Suprapubic skin (tissue), 4 donors: ENCODE results near the gene MYO5B. TPM values are rescaled to one million over a fixed set of nuclear protein-coding genes. Genes with fewer than 3 reads are reported as not detected.

Source experiments
- DNase-seq, 2 donors: peaks; one replicate each; pipeline ENCODE4 v3.0.0-alpha.2; 2019; ENCODE audit warnings: low spot score in 2 of 2
- H3K27ac ChIP-seq: fragments of 200-600 bp; sonication (generic); one replicate; pipeline ENCODE4 v1.5.1; 2019
- H3K27me3 ChIP-seq: fragments of 200-600 bp; sonication (generic); one replicate; pipeline ENCODE4 v1.5.1; 2019
- H3K36me3 ChIP-seq: fragments of 200-600 bp; sonication (generic); one replicate; pipeline ENCODE4 v1.5.1; 2019
- H3K4me1 ChIP-seq: fragments of 200-600 bp; sonication (generic); one replicate; pipeline ENCODE4 v1.5.1; 2019
- H3K4me3 ChIP-seq: fragments of 200-600 bp; sonication (generic); one replicate; pipeline ENCODE4 v1.5.1; 2019; ENCODE audit warnings: mild to moderate bottlenecking
- H3K9me3 ChIP-seq: fragments of 200-600 bp; sonication (generic); one replicate; pipeline ENCODE4 v1.5.1; 2019
- CTCF ChIP-seq, 2 donors: fragments of 200-600 bp in 1 of 2; fragments of 450-650 bp in 1 of 2; sonication (generic) in 1 of 2; IDR thresholded peaks; one replicate each; pipeline ENCODE4 v1.5.1; 2016 to 2019; ENCODE audit warnings: antibody characterized with exemption in 2 of 2, mild to moderate bottlenecking in 1 of 2, moderate library complexity in 1 of 2
- EP300 ChIP-seq: sonication (generic); formaldehyde crosslinking; IDR thresholded peaks from one replicate; pipeline ENCODE4 v1.6.1; 2017; ENCODE audit warnings: antibody characterized with exemption
- POLR2A ChIP-seq, 2 donors: fragments of 450-650 bp; IDR thresholded peaks; one replicate each; pipeline ENCODE4 v1.6.1; 2017; ENCODE audit warnings: antibody characterized with exemption in 2 of 2, mild to moderate bottlenecking in 2 of 2, moderate library complexity in 2 of 2
- POLR2AphosphoS5 ChIP-seq, 3 donors: sonication (generic); formaldehyde crosslinking; IDR thresholded peaks; one replicate each; pipeline ENCODE4 v1.6.1; 2017; ENCODE audit warnings: antibody characterized with exemption in 3 of 3
- WGBS: methylation state at CpG from one replicate; pipeline ENCODE4 v1.1.5; 2018; 5-methylcytosine and 5-hydroxymethylcytosine counted together
- total RNA-seq, 4 donors: library from RNA; depleted of rRNA; stranded (reverse); fragments of >200 nt; gene quantifications; one replicate each; pipeline ENCODE4 v1.1.0, GENCODE V29; 2016

The MYO5B gene
- total RNA-seq, 4 donors from 2014 or later, result 30.3 to 44.4 (median 40.7) TPM

GRCh38 chr18:49859725-49860124 is 335.2 kb downstream of the MYO5B start:
- WGBS, result 63% methylated on average over 9 of the region's 12 CpGs
- DNase-seq, result no peak
- peaks cover 13% of the 10 kb centered on the region for H3K4me1 ChIP-seq
- no peaks in the 10 kb centered on the region for H3K27me3 ChIP-seq
- H3K36me3 ChIP-seq, result no peaks in the 10 kb centered on the region
- H3K27ac ChIP-seq, result no peak overlapping the region
- TF ChIP-seq POLR2AphosphoS5 (IDR thresholded peaks at IDR 0.05), result no peak
- no peak for TF ChIP-seq CTCF (IDR thresholded peaks at IDR 0.05)
- no peak for TF ChIP-seq POLR2A (IDR thresholded peaks at IDR 0.05)
- TF ChIP-seq EP300, result no peak
- H3K9me3 ChIP-seq, result no peaks in the 10 kb centered on the region
- no peak overlapping the region for H3K4me3 ChIP-seq

GRCh38 chr18:49859021-49859359 is 336.0 kb downstream of the MYO5B start:
- Histone ChIP-seq H3K27ac (no peak overlapping the region), H3K36me3 (no peaks in the 10 kb centered on the region), H3K4me3 (no peak overlapping the region), H3K9me3 (no peaks in the 10 kb centered on the region), H3K27me3 (no peaks in the 10 kb centered on the region), H3K4me1 (peaks cover 13% of the 10 kb centered on the region)
- TF ChIP-seq CTCF (IDR thresholded peaks at IDR 0.05) (no peak), POLR2A (IDR thresholded peaks at IDR 0.05) (no peak), EP300 (no peak), POLR2AphosphoS5 (IDR thresholded peaks at IDR 0.05) (no peak)
- DNase-seq, result no peak
- 60% methylated on average over 6 of the region's 6 CpGs for WGBS

- Histone ChIP-seq H3K4me1 (peaks cover 13% of the 10 kb centered on the region), H3K27me3 (no peaks in the 10 kb centered on the region), H3K36me3 (no peaks in the 10 kb centered on the region), H3K9me3 (no peaks in the 10 kb centered on the region), H3K27ac (no peak overlapping the region), H3K4me3 (no peak overlapping the region)
- 51% methylated on average over 11 of the region's 11 CpGs for WGBS
- DNase-seq, result no peak
- TF ChIP-seq POLR2A (IDR thresholded peaks at IDR 0.05), result no peak
- TF ChIP-seq CTCF (IDR thresholded peaks at IDR 0.05), result peak; percentile 82 to 84
- no peak for TF ChIP-seq POLR2AphosphoS5 (IDR thresholded peaks at IDR 0.05)
- no peak for TF ChIP-seq EP300
These were observed 336.5 kb downstream of the MYO5B start for GRCh38 chr18:49858309-49859020.

- no peaks in the 10 kb centered on the region for H3K9me3 ChIP-seq
These were observed 337.2 kb downstream of the MYO5B start for GRCh38 chr18:49857708-49858107.

DNA sequence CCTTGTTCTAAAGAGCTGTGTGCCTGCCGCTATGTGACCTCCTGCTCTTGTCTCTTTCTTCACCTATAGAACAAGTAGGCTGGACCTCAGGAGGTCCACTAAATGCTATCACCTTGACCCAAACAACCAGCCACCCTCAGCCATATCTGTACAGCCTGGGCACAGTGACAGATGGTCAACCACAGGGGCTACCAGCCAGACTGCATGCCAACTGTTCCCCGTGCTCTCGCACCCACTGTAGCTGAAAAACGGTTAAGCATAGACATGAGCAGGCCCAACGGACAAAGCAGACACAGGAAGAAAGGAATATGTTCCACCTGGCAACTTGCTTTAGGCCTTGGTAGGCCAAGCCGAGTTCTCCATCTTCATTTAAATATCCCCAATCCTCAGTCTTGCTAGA is 338.5 kb downstream of the MYO5B start:
- H3K27ac ChIP-seq, result no peak overlapping the region
- H3K9me3 ChIP-seq, result no peaks in the 10 kb centered on the region
- H3K4me1 ChIP-seq, result peaks cover 13% of the 10 kb centered on the region
- DNase-seq, result no peak
- H3K4me3 ChIP-seq, result no peak overlapping the region
- no peaks in the 10 kb centered on the region for H3K36me3 ChIP-seq
- TF ChIP-seq EP300 (no peak), POLR2A (IDR thresholded peaks at IDR 0.05) (no peak), CTCF (IDR thresholded peaks at IDR 0.05) (no peak), POLR2AphosphoS5 (IDR thresholded peaks at IDR 0.05) (no peak)
- no peaks in the 10 kb centered on the region for H3K27me3 ChIP-seq
- WGBS, result 90% methylated on average over 6 of the region's 6 CpGs

More at GRCh38 chr18:49857708-49858107, 337.2 kb downstream of the MYO5B start:
- Histone ChIP-seq H3K4me3 (no peak overlapping the region), H3K36me3 (no peaks in the 10 kb centered on the region), H3K4me1 (peaks cover 13% of the 10 kb centered on the region), H3K27ac (no peak overlapping the region), H3K27me3 (no peaks in the 10 kb centered on the region)
- TF ChIP-seq POLR2A (IDR thresholded peaks at IDR 0.05), result no peak
- DNase-seq, result no peak
- WGBS, result 86% methylated on average over 2 of the region's 3 CpGs
